SK-N-SH (cell line): ENCODE measurements around the gene METTL3. TPM values are rescaled to one million over a fixed set of nuclear protein-coding genes. Genes with fewer than 3 reads are reported as not detected.

Experiments used
- CTCF ChIA-PET: fragments of 300-600, 350-600 bp; formaldehyde crosslinking; extraction: SDS; loops from one replicate; lab custom pipeline; 2021; lab: Yijun Ruan, JAX
- POLR2A ChIA-PET: fragments of 350-600 bp; sonication (Branson Sonifier 250); formaldehyde crosslinking; extraction: SDS; loops from one replicate; lab custom pipeline; 2020; ENCODE audit warnings: antibody characterized with exemption, inconsistent platforms; lab: Yijun Ruan, JAX
- DNase-seq: peaks from one replicate; pipeline ENCODE4 v3.0.0; 2012
- H2AFZ ChIP-seq: fragments of 200-600 bp; sonication (generic); 2 replicates; pipeline ENCODE4 v1.8.1; 2016; ENCODE audit warnings: antibody characterized with exemption, mild to moderate bottlenecking, low read depth
- H3F3A ChIP-seq: fragments of 200-600 bp; sonication (generic); replicated peaks from 2 replicates; pipeline ENCODE3; 2016; ENCODE audit warnings: antibody characterized with exemption, mild to moderate bottlenecking; ENCODE audit not compliant: insufficient read depth
- H3K27ac ChIP-seq, 2 experiments: fragments of 200-500 bp in 1 of 2; fragments of 200-600 bp in 1 of 2; sonication (Bioruptor generic) in 1 of 2; sonication (generic), shearing (Covaris generic) in 1 of 2; 2 replicates each; pipeline versions ENCODE4 v1.5.1 to v1.6.1; 2014 to 2016; ENCODE audit warnings: low read depth in 2 of 2, inconsistent platforms in 1 of 2, low read length in 1 of 2, mild to moderate bottlenecking in 1 of 2, mixed read lengths in 1 of 2
- H3K27me3 ChIP-seq: fragments of 200-600 bp; sonication (generic), shearing (Covaris generic); 2 replicates; pipeline ENCODE4 v1.6.1; 2016; ENCODE audit warnings: mixed run types; ENCODE audit not compliant: insufficient read depth
- H3K36me3 ChIP-seq, 2 experiments: fragments of 200-500 bp in 1 of 2; fragments of 200-600 bp in 1 of 2; sonication (Bioruptor generic) in 1 of 2; sonication (generic) in 1 of 2; replicated peaks in 1 of 2; 2 replicates each; pipeline versions ENCODE3 to v1.5.1; 2014 to 2016; ENCODE audit warnings: low read length in 1 of 2, mild to moderate bottlenecking in 1 of 2; ENCODE audit not compliant: insufficient read depth in 2 of 2, control insufficient read depth in 1 of 2
- H3K4me1 ChIP-seq, 2 experiments: fragments of 200-500 bp in 1 of 2; fragments of 200-600 bp in 1 of 2; sonication (Bioruptor generic) in 1 of 2; sonication (generic), shearing (Covaris generic) in 1 of 2; 2 replicates each; pipeline versions ENCODE4 v1.5.1 to v1.6.1; 2014 to 2016; ENCODE audit warnings: low read depth in 1 of 2, low read length in 1 of 2, mixed run types in 1 of 2; ENCODE audit not compliant: insufficient read depth in 2 of 2, control insufficient read depth in 1 of 2
- H3K4me2 ChIP-seq: fragments of 200-600 bp; sonication (generic), shearing (Covaris generic); 2 replicates; pipeline ENCODE4 v1.6.1; 2017; ENCODE audit warnings: mixed run types
- H3K4me3 ChIP-seq, 2 experiments: fragments of 200-500 bp in 1 of 2; fragments of 200-600 bp in 1 of 2; sonication (Bioruptor generic) in 1 of 2; sonication (generic), shearing (Covaris generic) in 1 of 2; 2 replicates each; pipeline versions ENCODE4 v1.5.1 to v1.8.1; 2014 to 2016; ENCODE audit warnings: low read depth in 2 of 2, inconsistent platforms in 1 of 2, low read length in 1 of 2, mild to moderate bottlenecking in 1 of 2, mixed read lengths in 1 of 2, moderate library complexity in 1 of 2
- H3K79me2 ChIP-seq: fragments of 200-600 bp; sonication (generic); 2 replicates; pipeline ENCODE4 v1.8.1; 2017; ENCODE audit warnings: mild to moderate bottlenecking; ENCODE audit not compliant: insufficient read depth
- H3K9ac ChIP-seq: fragments of 200-600 bp; sonication (generic); 2 replicates; pipeline ENCODE4 v1.6.1; 2017; ENCODE audit warnings: mixed run types
- H3K9me2 ChIP-seq: fragments of 200-600 bp; sonication (generic); 2 replicates; pipeline ENCODE4 v1.6.1; 2017; ENCODE audit warnings: mixed run types
- H3K9me3 ChIP-seq: fragments of 200-600 bp; sonication (generic); 2 replicates; pipeline ENCODE4 v1.6.1; 2017; ENCODE audit warnings: mixed run types, mild to moderate bottlenecking, moderate library complexity
- H4K20me1 ChIP-seq: fragments of 200-600 bp; sonication (generic); 2 replicates; pipeline ENCODE4 v1.6.1; 2017; ENCODE audit warnings: mild to moderate bottlenecking, mixed run types; ENCODE audit not compliant: insufficient read depth
- CHD2 ChIP-seq: fragments of 150-350 bp; IDR thresholded peaks from 2 replicates; pipeline ENCODE4 v1.6.1; 2018; ENCODE audit warnings: low read length; ENCODE audit not compliant: partially characterized antibody
- ELF1 ChIP-seq: IDR thresholded peaks from 2 replicates; pipeline ENCODE4 v1.4.0; 2012
- EP300 ChIP-seq, 2 experiments: IDR thresholded peaks; 2 replicates each; pipeline versions ENCODE4 v1.4.0 to v1.6.1; 2012; ENCODE audit warnings: borderline replicate concordance in 1 of 2, low read depth in 1 of 2, low read length in 1 of 2
- FOSL2 ChIP-seq: IDR thresholded peaks from 2 replicates; pipeline ENCODE4 v1.4.0; 2012; ENCODE audit warnings: low read depth, mild to moderate bottlenecking, moderate library complexity, borderline replicate concordance
- FOXJ3 ChIP-seq: sonication (generic); formaldehyde crosslinking; IDR thresholded peaks from 2 replicates; pipeline ENCODE4 v1.5.1; 2020; ENCODE audit warnings: mild to moderate bottlenecking, missing genetic modification reagents
- GABPA ChIP-seq: IDR thresholded peaks from 2 replicates; pipeline ENCODE4 v1.4.0; 2012; ENCODE audit warnings: low read depth, mild to moderate bottlenecking
- GATA2 ChIP-seq: sonication (generic); formaldehyde crosslinking; IDR thresholded peaks from 2 replicates; pipeline ENCODE4 v1.5.0; 2020; ENCODE audit warnings: mild to moderate bottlenecking, missing genetic modification reagents
- MEF2A ChIP-seq: IDR thresholded peaks from 2 replicates; pipeline ENCODE4 v1.4.0; 2012; ENCODE audit warnings: low read depth, borderline replicate concordance
- NFIC ChIP-seq: IDR thresholded peaks from 2 replicates; pipeline ENCODE4 v1.4.0; 2012; ENCODE audit warnings: borderline replicate concordance
- NRF1 ChIP-seq: IDR thresholded peaks from 2 replicates; pipeline ENCODE4 v1.6.1; 2012; ENCODE audit warnings: low read depth, mild to moderate bottlenecking, low read length
- POLR2AphosphoS5 ChIP-seq: IDR thresholded peaks from 2 replicates; pipeline ENCODE4 v1.6.1; 2012; ENCODE audit warnings: low read depth, low read length
- RAD21 ChIP-seq: IDR thresholded peaks from 2 replicates; pipeline ENCODE4 v1.6.1; 2012; ENCODE audit warnings: mild to moderate bottlenecking, low read length
- RCOR1 ChIP-seq: fragments of 150-350 bp; IDR thresholded peaks from 2 replicates; pipeline ENCODE4 v1.6.1; 2017; ENCODE audit warnings: antibody characterized with exemption, low read length
- RXRA ChIP-seq: IDR thresholded peaks from 2 replicates; pipeline ENCODE4 v1.4.0; 2012; ENCODE audit warnings: low read depth, mild to moderate bottlenecking, borderline replicate concordance
- TCF12 ChIP-seq: IDR thresholded peaks from 2 replicates; pipeline ENCODE4 v1.4.0; 2012
- TEAD4 ChIP-seq: IDR thresholded peaks from 2 replicates; pipeline ENCODE4 v1.4.0; 2012; ENCODE audit warnings: mild to moderate bottlenecking, borderline replicate concordance; ENCODE audit not compliant: insufficient read depth
- YY1 ChIP-seq: IDR thresholded peaks from 2 replicates; pipeline ENCODE4 v1.4.0; 2012; ENCODE audit warnings: low read depth, mild to moderate bottlenecking
- WGBS: methylation state at CpG from one replicate; pipeline ENCODE4 v1.1.6; 2017; ENCODE audit warnings: low lambda C conversion rate; 5-methylcytosine and 5-hydroxymethylcytosine counted together
- polyA plus RNA-seq, 3 experiments: library from polyadenylated mRNA; depleted of rRNA; stranded (reverse); fragments of >200 nt; gene quantifications; 2 replicates each; pipeline ENCODE4 v1.2.3, GENCODE V29; 2012
- TF ChIP-seq, protein P1 (sequence below): IDR thresholded peaks from 2 replicates; pipeline ENCODE4 v1.4.0; 2012; ENCODE audit warnings: low read depth
- TF ChIP-seq, protein P2 (sequence below): fragments of 200-600 bp; sonication (generic); IDR thresholded peaks from 2 replicates; pipeline ENCODE4 v1.6.1; 2017; ENCODE audit warnings: antibody characterized with exemption, mild to moderate bottlenecking, moderate library complexity

The METTL3 gene
- polyA plus RNA-seq, 1 of the 3 experiments (the other 2 are of a cell fraction), result 118 TPM

DNA sequence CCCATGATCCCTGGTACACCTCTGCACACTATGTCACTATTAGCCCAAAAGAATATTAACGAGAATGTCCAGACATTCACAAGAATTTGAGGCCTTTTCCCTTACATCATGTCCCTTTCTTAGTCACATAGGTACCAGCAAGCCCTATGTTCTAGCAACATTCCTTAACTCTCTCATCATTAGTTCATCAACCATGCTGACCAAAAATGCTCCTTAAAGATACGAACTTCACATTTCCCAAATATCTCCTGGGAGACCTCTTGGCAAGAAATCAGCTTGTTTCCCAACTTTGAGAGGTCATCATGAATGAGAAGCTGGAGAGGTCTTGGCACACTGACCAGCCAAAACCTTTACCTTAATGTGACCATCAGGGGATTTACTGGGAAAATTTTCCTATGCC lies 10.4 kb upstream of the METTL3 start (continued):
- TF ChIP-seq, protein P1, sequence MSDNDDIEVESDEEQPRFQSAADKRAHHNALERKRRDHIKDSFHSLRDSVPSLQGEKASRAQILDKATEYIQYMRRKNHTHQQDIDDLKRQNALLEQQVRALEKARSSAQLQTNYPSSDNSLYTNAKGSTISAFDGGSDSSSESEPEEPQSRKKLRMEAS, result no peak
- TF ChIP-seq, protein P2, sequence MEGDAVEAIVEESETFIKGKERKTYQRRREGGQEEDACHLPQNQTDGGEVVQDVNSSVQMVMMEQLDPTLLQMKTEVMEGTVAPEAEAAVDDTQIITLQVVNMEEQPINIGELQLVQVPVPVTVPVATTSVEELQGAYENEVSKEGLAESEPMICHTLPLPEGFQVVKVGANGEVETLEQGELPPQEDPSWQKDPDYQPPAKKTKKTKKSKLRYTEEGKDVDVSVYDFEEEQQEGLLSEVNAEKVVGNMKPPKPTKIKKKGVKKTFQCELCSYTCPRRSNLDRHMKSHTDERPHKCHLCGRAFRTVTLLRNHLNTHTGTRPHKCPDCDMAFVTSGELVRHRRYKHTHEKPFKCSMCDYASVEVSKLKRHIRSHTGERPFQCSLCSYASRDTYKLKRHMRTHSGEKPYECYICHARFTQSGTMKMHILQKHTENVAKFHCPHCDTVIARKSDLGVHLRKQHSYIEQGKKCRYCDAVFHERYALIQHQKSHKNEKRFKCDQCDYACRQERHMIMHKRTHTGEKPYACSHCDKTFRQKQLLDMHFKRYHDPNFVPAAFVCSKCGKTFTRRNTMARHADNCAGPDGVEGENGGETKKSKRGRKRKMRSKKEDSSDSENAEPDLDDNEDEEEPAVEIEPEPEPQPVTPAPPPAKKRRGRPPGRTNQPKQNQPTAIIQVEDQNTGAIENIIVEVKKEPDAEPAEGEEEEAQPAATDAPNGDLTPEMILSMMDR, result no peak
- TF ChIP-seq RXRA (no peak), FOXJ3 (CRISPR knock-in tag) (no peak), RCOR1 (no peak), TCF12 (no peak)

DNA sequence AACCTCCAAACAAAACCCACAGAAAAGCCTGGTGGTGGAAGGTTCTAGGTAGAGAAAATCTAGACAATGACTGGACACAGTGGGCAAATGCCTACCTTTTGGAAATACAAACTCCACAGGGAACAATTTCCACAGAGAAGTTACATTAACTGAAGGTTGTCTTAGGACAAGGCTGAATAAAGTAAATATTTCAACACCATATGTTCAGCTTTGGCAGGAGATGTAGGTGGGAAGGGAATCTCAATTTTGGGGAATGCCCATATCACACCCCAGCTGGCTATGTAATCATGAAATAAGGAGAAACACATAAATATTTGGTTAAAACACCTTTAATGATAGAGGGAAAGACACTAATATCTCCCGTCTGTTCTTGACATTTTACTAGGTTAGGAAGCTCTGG lies 9.6 kb upstream of the METTL3 start:
- H3K27me3 ChIP-seq, result no peaks in the 10 kb centered on the region
- no peak overlapping the region for H3K27ac ChIP-seq
- H4K20me1 ChIP-seq, result no peaks in the 10 kb centered on the region
- H2AFZ ChIP-seq, result no peak overlapping the region
- no peaks in the 10 kb centered on the region; the same call in 1 of the 2 replicates for H3K79me2 ChIP-seq
- H3K9ac ChIP-seq, result no peak overlapping the region
- WGBS, result 88% methylated on average over 1 of the region's 1 CpG
- no peak overlapping the region for H3K4me3 ChIP-seq
- ChIA-PET POLR2A (interaction anchor here (1.3 kb wide), 1 partner anchor 10 kb away, joined by 5 read pairs; the partner anchor contains the start of gene METTL3), CTCF (interaction anchor here (2.9 kb wide), 1 partner anchor 22 kb away, joined by 15 read pairs; no protein-coding TSS in a partner anchor)
- no peak for DNase-seq
- peaks cover 0 to 8% of the 10 kb centered on the region in 2 experiments; a peak in 1 of 4 replicates for H3K4me1 ChIP-seq
- H3F3A ChIP-seq, result no peaks in the 10 kb centered on the region
- no peaks in the 10 kb centered on the region for H3K9me3 ChIP-seq
- no peaks in the 10 kb centered on the region for H3K9me2 ChIP-seq
- TF ChIP-seq YY1, result no peak
- TF ChIP-seq NFIC, result no peak
- TF ChIP-seq TCF12, result no peak
- no peak for TF ChIP-seq MEF2A
- TF ChIP-seq FOSL2, result no peak
- TF ChIP-seq GABPA, result no peak
- no peak for TF ChIP-seq GATA2 (CRISPR knock-in tag)
- no peak for TF ChIP-seq RAD21
- TF ChIP-seq POLR2AphosphoS5, result no peak
- TF ChIP-seq RXRA, result no peak
- no peak for TF ChIP-seq NRF1
- no peak for TF ChIP-seq EP300 (IDR thresholded peaks at IDR 0.05; ENCODE audit: borderline replicate concordance in 1 of 2, low read depth in 1 of 2, low read length in 1 of 2)
- TF ChIP-seq CHD2, result no peak
- no peak for TF ChIP-seq ELF1
- no peak for TF ChIP-seq TEAD4
- peaks cover 0 to 5% of the 10 kb centered on the region in 2 experiments for H3K36me3 ChIP-seq
- no peak overlapping the region for H3K4me2 ChIP-seq
